Measurements from ENCODE around the gene ARHGAP11A.

Gene ARHGAP11A

GRCh38 chr15:32669896-32670611 lies 54.8 kb downstream of the ARHGAP11A start:
- no peak overlapping the region for H3K27ac ChIP-seq (ENCODE audit: insufficient read depth, low read length, poor library complexity, severe bottlenecking)
- H3K4me3 ChIP-seq (ENCODE audit: insufficient read depth, low read depth, low read length, poor library complexity, severe bottlenecking), result no peak overlapping the region
- H3K9me3 ChIP-seq (ENCODE audit: control insufficient read depth, low read length), result no peaks in the 10 kb centered on the region
- H3K4me1 ChIP-seq (ENCODE audit: control insufficient read depth, insufficient read depth, low read length, poor library complexity, severe bottlenecking), result no peaks in the 10 kb centered on the region
- no peak for DNase-seq
- no peaks in the 10 kb centered on the region for H3K27me3 ChIP-seq (replicated peaks; ENCODE audit: control insufficient read depth, insufficient read depth, low read length, poor library complexity, severe bottlenecking)
- H3K36me3 ChIP-seq (ENCODE audit: control insufficient read depth, insufficient read depth, low read length), result no peaks in the 10 kb centered on the region

GRCh38 chr15:32670623-32671022 lies 55.3 kb downstream of the ARHGAP11A start:
- no peak overlapping the region for H3K27ac ChIP-seq (ENCODE audit: insufficient read depth, low read length, poor library complexity, severe bottlenecking)
- no peaks in the 10 kb centered on the region for H3K4me1 ChIP-seq (ENCODE audit: control insufficient read depth, insufficient read depth, low read length, poor library complexity, severe bottlenecking)
- H3K9me3 ChIP-seq (ENCODE audit: control insufficient read depth, low read length), result no peaks in the 10 kb centered on the region
- H3K27me3 ChIP-seq (replicated peaks; ENCODE audit: control insufficient read depth, insufficient read depth, low read length, poor library complexity, severe bottlenecking), result no peaks in the 10 kb centered on the region
- DNase-seq, result no peak
- H3K4me3 ChIP-seq (ENCODE audit: insufficient read depth, low read depth, low read length, poor library complexity, severe bottlenecking), result no peak overlapping the region
- no peaks in the 10 kb centered on the region for H3K36me3 ChIP-seq (ENCODE audit: control insufficient read depth, insufficient read depth, low read length)

DNA sequence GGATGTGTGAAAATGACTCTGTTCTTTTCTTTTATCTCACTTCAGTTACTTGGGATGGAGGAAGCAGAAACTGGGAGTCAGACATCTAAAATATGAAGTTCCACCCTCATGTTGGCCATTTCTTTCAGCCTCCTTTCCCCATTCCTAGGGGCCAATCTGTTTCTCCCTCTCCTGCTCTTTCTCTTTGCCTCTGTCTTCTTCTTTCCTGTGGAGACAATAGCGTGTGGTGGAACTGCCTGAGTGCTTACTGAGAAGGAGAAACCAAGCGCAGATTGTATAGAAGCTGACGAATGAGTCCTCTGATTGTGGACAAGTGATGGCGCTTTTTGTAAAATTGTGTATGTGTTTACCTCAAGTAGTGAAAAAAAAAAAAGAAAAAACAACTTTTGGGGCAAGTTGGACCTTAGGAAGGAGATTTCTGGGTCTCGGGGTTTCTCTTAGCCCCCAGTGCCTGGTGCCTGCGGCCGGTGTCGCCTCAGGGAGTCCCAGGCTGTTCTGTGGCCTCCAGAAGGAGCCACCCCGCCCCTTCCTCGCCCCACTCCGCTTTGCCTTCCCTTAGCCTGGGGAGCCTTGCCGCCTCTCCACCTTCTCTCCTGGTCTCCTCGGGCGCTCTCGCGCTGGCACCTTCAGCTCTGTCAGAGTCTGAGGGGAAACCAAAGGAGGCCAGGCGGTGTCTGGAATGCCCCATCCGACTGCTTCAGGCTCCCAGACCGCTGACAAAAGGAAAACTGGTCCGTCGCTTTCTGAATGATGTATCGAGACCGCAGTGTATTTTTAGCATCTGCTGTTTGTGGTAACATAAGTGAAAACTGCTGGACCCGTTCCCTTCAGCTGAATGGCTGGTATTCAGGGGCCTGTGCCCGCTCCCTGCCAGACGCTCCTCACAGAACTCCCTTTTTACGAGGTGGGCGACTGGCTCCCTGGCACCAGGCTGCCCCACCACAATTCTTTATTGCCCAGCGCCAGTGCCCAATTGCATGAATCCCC lies 56.3 kb downstream of the ARHGAP11A start:
- no peak for DNase-seq
- H3K27me3 ChIP-seq (replicated peaks; ENCODE audit: control insufficient read depth, insufficient read depth, low read length, poor library complexity, severe bottlenecking), result no peaks in the 10 kb centered on the region
- no peak overlapping the region for H3K27ac ChIP-seq (ENCODE audit: insufficient read depth, low read length, poor library complexity, severe bottlenecking)
- H3K9me3 ChIP-seq (ENCODE audit: control insufficient read depth, low read length), result no peaks in the 10 kb centered on the region
- no peaks in the 10 kb centered on the region for H3K4me1 ChIP-seq (ENCODE audit: control insufficient read depth, insufficient read depth, low read length, poor library complexity, severe bottlenecking)
- no peak overlapping the region for H3K4me3 ChIP-seq (ENCODE audit: insufficient read depth, low read depth, low read length, poor library complexity, severe bottlenecking)
- H3K36me3 ChIP-seq (ENCODE audit: control insufficient read depth, insufficient read depth, low read length), result no peaks in the 10 kb centered on the region

GRCh38 chr15:32674681-32675080 lies 59.4 kb downstream of the ARHGAP11A start:
- Histone ChIP-seq H3K9me3 (ENCODE audit: control insufficient read depth, low read length) (no peaks in the 10 kb centered on the region), H3K4me1 (ENCODE audit: control insufficient read depth, insufficient read depth, low read length, poor library complexity, severe bottlenecking) (no peaks in the 10 kb centered on the region), H3K36me3 (ENCODE audit: control insufficient read depth, insufficient read depth, low read length) (no peaks in the 10 kb centered on the region), H3K27ac (ENCODE audit: insufficient read depth, low read length, poor library complexity, severe bottlenecking) (no peak overlapping the region), H3K4me3 (ENCODE audit: insufficient read depth, low read depth, low read length, poor library complexity, severe bottlenecking) (no peak overlapping the region), H3K27me3 (replicated peaks; ENCODE audit: control insufficient read depth, insufficient read depth, low read length, poor library complexity, severe bottlenecking) (no peaks in the 10 kb centered on the region)
- no peak for DNase-seq

DNA sequence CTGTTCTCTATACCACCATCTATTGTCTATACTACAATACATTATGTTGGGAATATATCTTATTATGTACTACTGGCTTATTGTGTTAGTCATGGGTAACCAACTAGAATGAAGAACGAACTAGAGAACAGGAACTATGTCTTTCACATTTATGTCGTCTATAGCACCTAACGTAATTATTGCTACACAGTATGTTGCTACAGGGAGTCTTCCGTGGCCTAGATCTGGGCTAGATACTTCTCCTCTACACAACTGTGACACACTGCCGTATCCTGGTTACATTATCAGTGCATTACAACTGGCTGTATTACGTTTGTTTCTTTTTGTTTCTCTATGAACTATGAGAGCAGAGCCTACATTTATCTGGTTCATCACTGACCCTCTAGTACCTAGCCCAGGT lies 60.2 kb downstream of the ARHGAP11A start:
- H3K9me3 ChIP-seq (ENCODE audit: control insufficient read depth, low read length), result no peaks in the 10 kb centered on the region
- H3K4me1 ChIP-seq (ENCODE audit: control insufficient read depth, insufficient read depth, low read length, poor library complexity, severe bottlenecking), result no peaks in the 10 kb centered on the region
- H3K27me3 ChIP-seq (replicated peaks; ENCODE audit: control insufficient read depth, insufficient read depth, low read length, poor library complexity, severe bottlenecking), result no peaks in the 10 kb centered on the region
- H3K4me3 ChIP-seq (ENCODE audit: insufficient read depth, low read depth, low read length, poor library complexity, severe bottlenecking), result no peak overlapping the region
- H3K27ac ChIP-seq (ENCODE audit: insufficient read depth, low read length, poor library complexity, severe bottlenecking), result no peak overlapping the region
- no peak for DNase-seq
- no peaks in the 10 kb centered on the region for H3K36me3 ChIP-seq (ENCODE audit: control insufficient read depth, insufficient read depth, low read length)

DNA sequence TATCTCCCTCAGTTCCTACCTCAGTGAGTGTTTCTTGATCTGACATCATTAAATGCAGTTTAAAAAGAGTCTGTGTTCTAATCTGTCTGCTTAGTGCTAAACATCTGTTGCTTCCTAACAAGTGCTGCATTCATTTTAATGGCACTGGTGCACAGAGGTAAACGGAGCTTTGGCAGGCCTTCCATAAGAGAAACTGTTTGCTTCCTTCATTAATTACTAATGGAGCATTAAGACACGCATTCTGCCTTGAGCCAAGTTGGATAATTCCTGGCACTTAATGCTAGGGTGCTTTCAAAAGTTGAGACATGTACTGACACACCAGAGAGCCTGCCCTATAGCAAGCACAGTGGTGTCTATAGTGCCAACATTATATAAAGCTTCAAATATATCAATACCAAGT lies 60.9 kb downstream of the ARHGAP11A start:
- H3K27ac ChIP-seq (ENCODE audit: insufficient read depth, low read length, poor library complexity, severe bottlenecking), result no peak overlapping the region
- H3K4me3 ChIP-seq (ENCODE audit: insufficient read depth, low read depth, low read length, poor library complexity, severe bottlenecking), result no peak overlapping the region
- no peaks in the 10 kb centered on the region for H3K36me3 ChIP-seq (ENCODE audit: control insufficient read depth, insufficient read depth, low read length)
- H3K27me3 ChIP-seq (replicated peaks; ENCODE audit: control insufficient read depth, insufficient read depth, low read length, poor library complexity, severe bottlenecking), result no peaks in the 10 kb centered on the region
- H3K4me1 ChIP-seq (ENCODE audit: control insufficient read depth, insufficient read depth, low read length, poor library complexity, severe bottlenecking), result no peaks in the 10 kb centered on the region
- H3K9me3 ChIP-seq (ENCODE audit: control insufficient read depth, low read length), result no peaks in the 10 kb centered on the region
- DNase-seq, result no peak

- H3K27me3 ChIP-seq (replicated peaks; ENCODE audit: control insufficient read depth, insufficient read depth, low read length, poor library complexity, severe bottlenecking), result no peaks in the 10 kb centered on the region
- no peak overlapping the region for H3K4me3 ChIP-seq (ENCODE audit: insufficient read depth, low read depth, low read length, poor library complexity, severe bottlenecking)
- H3K4me1 ChIP-seq (ENCODE audit: control insufficient read depth, insufficient read depth, low read length, poor library complexity, severe bottlenecking), result no peaks in the 10 kb centered on the region
- no peaks in the 10 kb centered on the region for H3K36me3 ChIP-seq (ENCODE audit: control insufficient read depth, insufficient read depth, low read length)
- DNase-seq, result no peak
- no peak overlapping the region for H3K27ac ChIP-seq (ENCODE audit: insufficient read depth, low read length, poor library complexity, severe bottlenecking)
- no peaks in the 10 kb centered on the region for H3K9me3 ChIP-seq (ENCODE audit: control insufficient read depth, low read length)
These were observed 62.0 kb downstream of the ARHGAP11A start for GRCh38 chr15:32677238-32677750.

DNA sequence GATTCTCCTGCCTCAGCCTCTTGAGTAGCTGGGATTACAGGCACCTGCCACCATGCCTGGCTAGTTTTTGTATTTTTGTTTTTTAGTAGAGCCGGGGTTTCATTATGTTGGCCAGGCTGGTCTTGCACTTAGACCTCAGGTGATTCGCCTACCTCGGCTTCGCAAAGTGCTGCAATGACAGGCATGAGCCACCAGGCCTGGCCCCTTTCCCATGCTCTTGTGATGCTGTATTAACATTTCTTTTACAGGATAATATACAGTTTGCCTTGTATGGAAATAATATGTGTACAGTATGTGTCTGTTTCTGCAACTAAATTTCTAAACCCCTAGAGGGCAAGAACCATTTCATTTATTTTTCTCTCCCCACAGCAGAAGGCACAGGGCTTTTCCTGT lies 64.0 kb downstream of the ARHGAP11A start:
- H3K27me3 ChIP-seq (replicated peaks; ENCODE audit: control insufficient read depth, insufficient read depth, low read length, poor library complexity, severe bottlenecking), result no peaks in the 10 kb centered on the region
- H3K27ac ChIP-seq (ENCODE audit: insufficient read depth, low read length, poor library complexity, severe bottlenecking), result no peak overlapping the region
- DNase-seq, result no peak
- H3K4me1 ChIP-seq (ENCODE audit: control insufficient read depth, insufficient read depth, low read length, poor library complexity, severe bottlenecking), result no peaks in the 10 kb centered on the region
- H3K9me3 ChIP-seq (ENCODE audit: control insufficient read depth, low read length), result no peaks in the 10 kb centered on the region
- H3K36me3 ChIP-seq (ENCODE audit: control insufficient read depth, insufficient read depth, low read length), result no peaks in the 10 kb centered on the region
- no peak overlapping the region for H3K4me3 ChIP-seq (ENCODE audit: insufficient read depth, low read depth, low read length, poor library complexity, severe bottlenecking)

DNA sequence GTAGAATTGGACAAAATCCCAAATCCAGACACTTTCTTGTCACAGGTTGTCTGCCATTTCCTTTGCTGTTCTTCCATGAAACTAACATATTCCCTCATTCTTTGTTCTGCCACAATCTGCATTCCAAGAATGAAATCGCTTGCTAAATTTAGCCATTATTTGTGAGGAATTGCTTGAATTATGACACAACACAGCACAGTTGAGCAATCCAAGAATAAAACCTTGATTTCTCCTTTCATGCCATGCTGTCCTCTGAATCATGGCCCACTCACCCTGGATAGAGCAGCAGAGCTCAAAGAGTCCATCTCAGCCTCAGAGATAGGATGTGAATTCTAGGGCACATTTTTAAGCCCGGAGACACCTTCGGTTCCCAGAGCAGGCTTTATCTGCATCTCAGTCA lies 67.3 kb downstream of the ARHGAP11A start:
- no peak for DNase-seq
- H3K4me3 ChIP-seq (ENCODE audit: insufficient read depth, low read depth, low read length, poor library complexity, severe bottlenecking), result no peak overlapping the region
- no peaks in the 10 kb centered on the region for H3K27me3 ChIP-seq (replicated peaks; ENCODE audit: control insufficient read depth, insufficient read depth, low read length, poor library complexity, severe bottlenecking)
- H3K4me1 ChIP-seq (ENCODE audit: control insufficient read depth, insufficient read depth, low read length, poor library complexity, severe bottlenecking), result no peaks in the 10 kb centered on the region
- H3K27ac ChIP-seq (ENCODE audit: insufficient read depth, low read length, poor library complexity, severe bottlenecking), result no peak overlapping the region
- no peaks in the 10 kb centered on the region for H3K36me3 ChIP-seq (ENCODE audit: control insufficient read depth, insufficient read depth, low read length)
- H3K9me3 ChIP-seq (ENCODE audit: control insufficient read depth, low read length), result no peaks in the 10 kb centered on the region

Measured in effector memory CD4-positive, alpha-beta T cell (primary cell).